HepG2 (cell line): ENCODE data around the gene SPIB. TPM values are rescaled to one million over a fixed set of nuclear protein-coding genes. Genes with fewer than 3 reads are reported as not detected.

Experiments used
- ATAC-seq: fragments of 200-7000 bp; cut with Tn5 transposase; 3 replicates; pipeline ENCODE4 v1.9.1; 2020; ENCODE audit warnings: mild to moderate bottlenecking, moderate library complexity
- BruUV-seq: library from RNA; stranded (reverse); fragments of 400-500 nt; replicated peaks from 2 replicates; lab custom pipeline; 2021; lab: Mats Ljungman, UMichigan
- CTCF ChIA-PET: fragments of 300-600 bp; formaldehyde crosslinking; extraction: SDS; loops from one replicate; lab custom pipeline; 2021; ENCODE audit warnings: low total read pairs, inconsistent platforms, low intra/inter-chr PET ratio; lab: Yijun Ruan, JAX
- POLR2A ChIA-PET: fragments of 350-600 bp; sonication (Branson Sonifier 250); formaldehyde crosslinking; loops from one replicate; lab custom pipeline; 2020; ENCODE audit warnings: antibody characterized with exemption, inconsistent platforms; lab: Yijun Ruan, JAX
- DNase-seq: peaks from one replicate; pipeline ENCODE4 v3.0.0-alpha.2; 2015; ENCODE audit warnings: low spot score
- FAIRE-seq: peaks from 3 replicates; lab custom pipeline; 2011; peaks lifted over from hg19 to GRCh38; lab: Jason Lieb, UNC
- H2AFZ ChIP-seq: one replicate; pipeline ENCODE4 v1.6.1; 2011; ENCODE audit warnings: low read length, inconsistent platforms
- H3K27ac ChIP-seq: fragments of 300-600 bp; 3 replicates; pipeline ENCODE4 v1.8.0; 2011; ENCODE audit warnings: mixed run types, mild to moderate bottlenecking, mixed read lengths, low read length, inconsistent platforms; ENCODE audit not compliant: insufficient read depth; ENCODE audit errors: extremely low read length
- H3K27me3 ChIP-seq, 2 experiments: fragments of 200-600 bp in 1 of 2; 2 replicates in 1 of 2; 3 replicates in 1 of 2; pipeline versions ENCODE4 v1.6.0 to v1.8.0; 2011; ENCODE audit warnings: low read length in 2 of 2, mild to moderate bottlenecking in 2 of 2, moderate library complexity in 2 of 2, inconsistent platforms in 1 of 2; ENCODE audit not compliant: insufficient read depth in 2 of 2, control insufficient read depth in 1 of 2
- H3K36me3 ChIP-seq, 2 experiments: fragments of 200-600 bp in 1 of 2; replicated peaks in 1 of 2; 2 replicates in 1 of 2; 3 replicates in 1 of 2; pipeline versions ENCODE4 v1.5.1 to v1.8.0; 2011; ENCODE audit warnings: low read length in 2 of 2, inconsistent platforms in 1 of 2; ENCODE audit not compliant: insufficient read depth in 2 of 2, control insufficient read depth in 1 of 2
- H3K4me1 ChIP-seq: 2 replicates; pipeline ENCODE4 v1.5.1; 2012; ENCODE audit warnings: low read length, inconsistent platforms; ENCODE audit not compliant: insufficient read depth
- H3K4me2 ChIP-seq: 2 replicates; pipeline ENCODE4 v1.6.0; 2011; ENCODE audit warnings: low read depth, low read length, inconsistent platforms
- H3K4me3 ChIP-seq, 3 experiments: fragments of 200-600 bp in 1 of 3; sonication (generic), shearing (Covaris generic) in 1 of 3; replicated peaks in 1 of 3; 2 replicates each; pipeline ENCODE4 v1.5.1; 2011 to 2016; ENCODE audit warnings: low read length in 3 of 3, inconsistent platforms in 2 of 3, low read depth in 2 of 3, mild to moderate bottlenecking in 2 of 3, control low read depth in 1 of 3, mixed read lengths in 1 of 3; ENCODE audit not compliant: insufficient read depth in 1 of 3
- H3K79me2 ChIP-seq: one replicate; pipeline ENCODE4 v1.6.1; 2011; ENCODE audit warnings: low read length, inconsistent platforms; ENCODE audit not compliant: insufficient read depth
- H3K9ac ChIP-seq: 2 replicates; pipeline ENCODE4 v1.6.0; 2011; ENCODE audit warnings: mild to moderate bottlenecking, low read depth, low read length, inconsistent platforms; ENCODE audit not compliant: insufficient read depth
- H3K9me3 ChIP-seq: 2 replicates; pipeline ENCODE4 v1.5.1; 2012; ENCODE audit warnings: mild to moderate bottlenecking, low read length
- H4K20me1 ChIP-seq: 2 replicates; pipeline ENCODE4 v1.6.0; 2011; ENCODE audit warnings: inconsistent platforms, mild to moderate bottlenecking, low read length, moderate library complexity; ENCODE audit not compliant: insufficient read depth
- CTCF ChIP-seq: sonication (generic); formaldehyde crosslinking; IDR thresholded peaks from 2 replicates; pipeline ENCODE4 v1.5.0; 2020; ENCODE audit warnings: mild to moderate bottlenecking, missing genetic modification reagents, moderate library complexity
- HMGXB4 ChIP-seq, 2 experiments: sonication (generic) in 1 of 2; formaldehyde crosslinking in 1 of 2; IDR thresholded peaks; 2 replicates each; pipeline versions ENCODE4 v1.4.0 to v1.6.1; 2018 to 2020; ENCODE audit warnings: missing genetic modification reagents in 2 of 2, borderline replicate concordance in 1 of 2, low read depth in 1 of 2, mild to moderate bottlenecking in 1 of 2, missing biosample characterization in 1 of 2
- HNRNPH1 ChIP-seq: fragments of 200-400 bp; formaldehyde crosslinking; optimal IDR thresholded peaks from 2 replicates; pipeline ENCODE3; 2017; ENCODE audit warnings: mild to moderate bottlenecking, low read depth, low read length
- KAT8 ChIP-seq: IDR thresholded peaks from 2 replicates; pipeline ENCODE4 v1.6.1; 2016; ENCODE audit warnings: missing genetic modification reagents, missing compliant biosample characterization
- MXI1 ChIP-seq: IDR thresholded peaks from 3 replicates; pipeline ENCODE4 v1.6.1; 2012; ENCODE audit warnings: low read depth, low read length, inconsistent platforms, borderline replicate concordance
- MYC ChIP-seq: sonication (generic); formaldehyde crosslinking; IDR thresholded peaks from 2 replicates; pipeline ENCODE4 v1.9.0; 2021; ENCODE audit warnings: missing genetic modification reagents, borderline replicate concordance
- RCOR2 ChIP-seq: IDR thresholded peaks from 2 replicates; pipeline ENCODE4 v1.6.1; 2016; ENCODE audit warnings: missing biosample characterization, missing genetic modification reagents
- SOX13 ChIP-seq, 3 experiments: fragments of 450-650 bp in 1 of 3; sonication (generic) in 1 of 3; formaldehyde crosslinking in 1 of 3; IDR thresholded peaks in 2 of 3; conservative IDR thresholded peaks in 1 of 3; 2 replicates each; pipeline versions ENCODE4 v1.5.0 to v1.6.1; 2016 to 2020; ENCODE audit warnings: antibody characterized with exemption in 1 of 3, mild to moderate bottlenecking in 1 of 3, missing compliant biosample characterization in 1 of 3, missing genetic modification reagents in 1 of 3, moderate library complexity in 1 of 3
- SOX6 ChIP-seq, 2 experiments: fragments of 450-650 bp in 1 of 2; sonication (generic) in 1 of 2; formaldehyde crosslinking in 1 of 2; IDR thresholded peaks; 2 replicates each; pipeline versions ENCODE4 v1.4.0 to v1.6.1; 2017 to 2020; ENCODE audit warnings: antibody characterized with exemption in 1 of 2, mild to moderate bottlenecking in 1 of 2, missing genetic modification reagents in 1 of 2
- TCF7L2 ChIP-seq: IDR thresholded peaks from 2 replicates; pipeline ENCODE4 v1.6.1; 2011; ENCODE audit warnings: mild to moderate bottlenecking, low read depth, low read length, moderate library complexity
- ZBTB10 ChIP-seq: sonication (generic); formaldehyde crosslinking; IDR thresholded peaks from 2 replicates; pipeline ENCODE4 v1.4.0; 2020; ENCODE audit warnings: missing genetic modification reagents, borderline replicate concordance
- ZMYM4 ChIP-seq: sonication (generic); formaldehyde crosslinking; IDR thresholded peaks from 2 replicates; pipeline ENCODE4 v1.8.1; 2023; ENCODE audit warnings: mild to moderate bottlenecking, missing genetic modification reagents
- ZNF563 ChIP-seq: sonication (generic); formaldehyde crosslinking; IDR thresholded peaks from 2 replicates; pipeline ENCODE4 v1.8.0; 2022; ENCODE audit warnings: mild to moderate bottlenecking, moderate library complexity, missing genetic modification reagents
- ZNF841 ChIP-seq: sonication (generic); formaldehyde crosslinking; IDR thresholded peaks from 2 replicates; pipeline ENCODE4 v1.8.1; 2023; ENCODE audit warnings: missing genetic modification reagents, borderline replicate concordance
- WGBS: methylation state at CpG from one replicate; pipeline ENCODE4 v1.1.6; 2017; ENCODE audit warnings: low lambda C conversion rate; 5-methylcytosine and 5-hydroxymethylcytosine counted together
- in situ Hi-C: cut with HindIII; loops from 2 replicates; pipeline ENCODE4 v1.10.0; 2017; ENCODE audit warnings: low pct_unique_long_range_greater_than_20kb; ENCODE audit not compliant: extremely low pct_ligation_motif_present
- intact Hi-C: fragments of 100-400 bp; cut with micrococcal nuclease; formaldehyde crosslinking; loops from one replicate; pipeline ENCODE4 v1.10.0; 2022; ENCODE audit not compliant: unreplicated experiment
- polyA plus RNA-seq, 8 experiments: library from polyadenylated mRNA; depleted of rRNA in 3 of 8; stranded (reverse) in 7 of 8; unstranded in 1 of 8; fragments of >200 nt; fragmentation: Illumina TruSeq in 4 of 8; extraction: Trizol in 4 of 8; gene quantifications; 2 replicates each; pipeline versions ENCODE4 v1.2.1 to v1.2.3, GENCODE V29; 2011 to 2016; ENCODE audit warnings: low read depth in 4 of 8, missing spikeins in 1 of 8, mixed read lengths in 1 of 8; ENCODE audit not compliant: insufficient read depth in 1 of 8
- total RNA-seq, 5 experiments: library from RNA; depleted of rRNA; stranded (reverse); fragments of >200 nt; fragmentation: Illumina TruSeq; extraction: Trizol; gene quantifications; 2 replicates each; pipeline ENCODE4 v1.2.3, GENCODE V29; 2016; ENCODE audit warnings: low read depth in 1 of 5

The SPIB gene
- total and polyA plus RNA-seq, 2 of the 13 experiments (the other 11 are each of a cell fraction or from before 2014, with no cell fraction given), result 0.04 TPM; not detected in 1

- Histone ChIP-seq H3K9ac (no peak overlapping the region), H3K27me3 (peaks cover 0 to 7% of the 10 kb centered on the region in 2 experiments; a peak in 2 of 5 replicates), H3K4me2 (peak overlapping the region; percentile 60), H3K4me3 (peak overlapping the region in 1 of 3 experiments; percentile 43; a peak in 1 of 6 replicates), H2AFZ (no peak overlapping the region), H3K4me1 (peaks cover 46% of the 10 kb centered on the region), H3K27ac (no peak overlapping the region), H4K20me1 (no peaks in the 10 kb centered on the region), H3K9me3 (no peaks in the 10 kb centered on the region), H3K79me2 (no peaks in the 10 kb centered on the region), H3K36me3 (no peaks in the 10 kb centered on the region)
- CTCF ChIA-PET, result interaction anchor here (1.6 to 3.4 kb wide), 3 partner anchors 18 to 104 kb away, joined by 7 to 16 read pairs (median 9); no protein-coding TSS in a partner anchor
- peak; percentile 71 for DNase-seq
- in situ Hi-C loops (loop anchor here (10.0 kb wide), 1 partner anchor 86 kb away; the partner anchor contains the start of gene NR1H2), intact Hi-C loops (no loop called here)
- POLR2A ChIA-PET, result interaction anchor here (1.0 to 1.5 kb wide), 2 partner anchors 85 to 104 kb away, joined by 3 to 7 read pairs; partner anchors contain the start of gene NR1H2
- no TSS peak for BruUV-seq
- WGBS, result 12% methylated on average over 15 of the region's 28 CpGs
- peak; percentile 63 for ATAC-seq
- peak; percentile 83 for FAIRE-seq
- no peak for TF ChIP-seq ZNF841 (CRISPR knock-in tag)
- TF ChIP-seq CTCF (CRISPR knock-in tag), result peak; percentile 89
- TF ChIP-seq MYC (CRISPR knock-in tag), result 0 out of 2 replicates have a peak, but pooled peaks have one; percentile 17
- TF ChIP-seq KAT8, result 0 out of 2 replicates have a peak, but pooled peaks have one; percentile 37
- no peak for TF ChIP-seq SOX6 (IDR thresholded peaks at IDR 0.05)
- TF ChIP-seq SOX6 (CRISPR knock-in tag; IDR thresholded peaks at IDR 0.05), result peak; percentile 17
- TF ChIP-seq TCF7L2, result no peak
- TF ChIP-seq ZBTB10, result no peak
- no peak for TF ChIP-seq HNRNPH1
- TF ChIP-seq HMGXB4 (CRISPR knock-in tag; IDR thresholded peaks at IDR 0.05; ENCODE audit: borderline replicate concordance in 1 of 2, low read depth in 1 of 2), result 0 out of 4 replicates have a peak, but pooled peaks of 1 of the 2 experiments have one; percentile 57
- 0 out of 2 replicates have a peak, but pooled peaks have one; percentile 31 for TF ChIP-seq RCOR2 (CRISPR knock-in tag)
- no peak for TF ChIP-seq SOX13 (IDR thresholded peaks at IDR 0.05)
- TF ChIP-seq SOX13 (CRISPR knock-in tag; conservative IDR thresholded peaks at IDR 0.05 in 1 of 2, IDR thresholded peaks at IDR 0.05 in 1 of 2), result peak in 1 of 2 experiments; percentile 53; a peak in 2 of 4 replicates
- 0 out of 2 replicates have a peak, but pooled peaks have one; percentile 22 for TF ChIP-seq ZMYM4 (CRISPR knock-in tag)
- TF ChIP-seq MXI1, result no peak
- TF ChIP-seq ZNF563 (CRISPR knock-in tag), result 0 out of 2 replicates have a peak, but pooled peaks have one; percentile 26
These were observed 42.5 kb downstream of the SPIB start for GRCh38 chr19:50461066-50461875.
